GM12892 (cell line): ENCODE measurements around the gene SCCPDH.

ENCODE experiments used
- POLR2A ChIP-seq: IDR thresholded peaks from 2 replicates; pipeline ENCODE4 v1.6.1; 2011; ENCODE audit warnings: low read depth, low read length, control low read depth
- POLR2AphosphoS5 ChIP-seq: IDR thresholded peaks from 2 replicates; pipeline ENCODE4 v1.6.1; 2011; ENCODE audit warnings: low read depth, low read length, control low read depth
- TAF1 ChIP-seq: IDR thresholded peaks from 2 replicates; pipeline ENCODE4 v1.6.1; 2011; ENCODE audit warnings: low read depth, mild to moderate bottlenecking, control low read depth, low read length, borderline replicate concordance

DNA sequence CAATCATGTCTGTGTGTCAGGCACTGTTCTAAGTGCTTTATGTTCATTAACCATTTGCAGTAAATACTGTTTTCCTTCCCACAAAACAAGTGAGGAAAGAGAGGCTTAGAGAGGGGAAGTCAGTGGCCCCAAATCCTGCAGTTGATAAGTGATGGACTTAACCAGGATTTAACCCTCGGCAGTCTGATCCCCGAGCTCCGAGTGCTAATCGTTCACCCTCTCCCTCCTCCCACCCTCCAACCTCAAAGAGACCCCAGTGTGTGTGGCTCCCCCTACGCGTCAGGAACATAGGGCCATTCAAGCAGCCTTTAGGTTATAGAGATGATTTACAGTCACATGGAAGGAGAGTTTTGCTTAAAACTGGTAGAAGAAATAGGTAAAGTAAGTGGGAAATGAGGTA lies 47.2 kb downstream of the SCCPDH start:
- TF ChIP-seq POLR2A: no peak
- no peak for TF ChIP-seq TAF1
- TF ChIP-seq POLR2AphosphoS5: no peak
